Renal cortex interstitium (tissue), 15 donors: ENCODE data around the gene ADGRG7. TPM values are rescaled to one million over a fixed set of nuclear protein-coding genes. Genes with fewer than 3 reads are reported as not detected.
"Not testable (repeated sequence)": the region's sequence is repeated elsewhere in the genome, so short reads cannot be mapped to it uniquely, and the experiment has no call there.

Source experiments
- DNase-seq, 11 donors: peaks; one replicate each; pipeline ENCODE4 v3.0.0-alpha.2; 2013; ENCODE audit warnings: low read depth in 9 of 11, low spot score in 4 of 11; ENCODE audit errors: extremely low read depth in 1 of 11
- long read RNA-seq, 16 experiments: transcript quantifications; one replicate each; lab custom pipeline, GENCODE V29; 2026
- polyA plus RNA-seq, 3 donors: library from polyadenylated mRNA; unstranded; fragments of 120-200 nt; gene quantifications; one replicate each; pipeline ENCODE4 v1.2.1, GENCODE V29; 2013; ENCODE audit not compliant: insufficient read length in 3 of 3

The ADGRG7 gene, protein sequence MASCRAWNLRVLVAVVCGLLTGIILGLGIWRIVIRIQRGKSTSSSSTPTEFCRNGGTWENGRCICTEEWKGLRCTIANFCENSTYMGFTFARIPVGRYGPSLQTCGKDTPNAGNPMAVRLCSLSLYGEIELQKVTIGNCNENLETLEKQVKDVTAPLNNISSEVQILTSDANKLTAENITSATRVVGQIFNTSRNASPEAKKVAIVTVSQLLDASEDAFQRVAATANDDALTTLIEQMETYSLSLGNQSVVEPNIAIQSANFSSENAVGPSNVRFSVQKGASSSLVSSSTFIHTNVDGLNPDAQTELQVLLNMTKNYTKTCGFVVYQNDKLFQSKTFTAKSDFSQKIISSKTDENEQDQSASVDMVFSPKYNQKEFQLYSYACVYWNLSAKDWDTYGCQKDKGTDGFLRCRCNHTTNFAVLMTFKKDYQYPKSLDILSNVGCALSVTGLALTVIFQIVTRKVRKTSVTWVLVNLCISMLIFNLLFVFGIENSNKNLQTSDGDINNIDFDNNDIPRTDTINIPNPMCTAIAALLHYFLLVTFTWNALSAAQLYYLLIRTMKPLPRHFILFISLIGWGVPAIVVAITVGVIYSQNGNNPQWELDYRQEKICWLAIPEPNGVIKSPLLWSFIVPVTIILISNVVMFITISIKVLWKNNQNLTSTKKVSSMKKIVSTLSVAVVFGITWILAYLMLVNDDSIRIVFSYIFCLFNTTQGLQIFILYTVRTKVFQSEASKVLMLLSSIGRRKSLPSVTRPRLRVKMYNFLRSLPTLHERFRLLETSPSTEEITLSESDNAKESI
- polyA plus RNA-seq = not detected
- long read RNA-seq, donor 1 = 0 reads
- long read RNA-seq, donor 2 = 0 reads
- long read RNA-seq, donor 3 = 0 reads
- long read RNA-seq, donor 4 = 0 reads
- long read RNA-seq, donor 5 = 0 reads
- long read RNA-seq, donor 6 = 0 reads
- long read RNA-seq, donor 7 = 0 reads
- long read RNA-seq, donor 8 = 0 reads
- long read RNA-seq, donor 9 = 0 reads
- long read RNA-seq, donor 10 = 0 reads
- long read RNA-seq, donor 11 = 0 reads
- long read RNA-seq, donor 12 = 0 reads
- long read RNA-seq, donor 13 = 0 reads
- long read RNA-seq, donor 14 = 0 reads
- long read RNA-seq, donor 15 = 0 reads
- long read RNA-seq, donor 16 = 0 reads

DNA sequence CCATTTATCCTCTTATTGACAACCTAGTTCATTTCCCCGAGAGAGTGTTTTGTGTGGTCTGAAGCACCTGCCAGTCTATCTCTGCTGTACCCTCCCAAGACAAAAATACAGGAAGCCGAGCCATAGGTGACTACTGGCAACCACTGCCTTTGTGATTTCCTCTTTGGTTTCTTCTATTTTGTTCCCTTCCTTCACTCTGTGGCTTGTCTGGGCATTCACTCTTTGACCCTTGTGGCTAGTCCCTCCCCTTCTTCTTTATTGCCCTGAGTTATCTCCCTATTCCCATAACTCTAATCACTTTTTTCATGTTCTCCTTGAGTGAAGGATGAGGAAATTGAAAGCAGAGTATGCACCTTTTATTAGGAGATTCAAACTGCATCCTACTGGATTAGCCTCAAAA is at the start of gene ADGRG7:
Gene ADGRG7, plus strand, starts transcription at position 297 of the 400 bp plus-strand sequence. CDS start 256 bp downstream, outside the sequence.
- DNase-seq = no peak

DNA sequence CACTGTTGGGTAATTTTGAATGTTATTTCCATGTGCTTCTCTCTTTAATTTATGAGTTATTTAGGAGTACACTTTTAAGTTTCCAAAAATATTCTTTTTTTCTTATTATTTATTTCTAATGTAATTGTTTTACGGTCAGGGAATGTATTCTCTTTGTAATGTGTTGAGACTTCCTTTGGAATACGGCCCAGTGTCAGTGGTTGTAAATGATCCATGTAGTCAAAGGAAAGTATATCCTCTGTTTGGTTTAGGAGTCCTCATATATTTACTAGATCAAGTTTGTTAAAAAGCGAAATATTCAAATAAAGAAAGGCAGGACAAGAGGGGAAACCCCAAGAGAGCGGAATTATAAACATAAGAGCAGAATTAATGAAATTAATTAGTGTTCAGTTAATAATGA is 49.0 kb upstream of the ADGRG7 start:
- no peak for DNase-seq

DNA sequence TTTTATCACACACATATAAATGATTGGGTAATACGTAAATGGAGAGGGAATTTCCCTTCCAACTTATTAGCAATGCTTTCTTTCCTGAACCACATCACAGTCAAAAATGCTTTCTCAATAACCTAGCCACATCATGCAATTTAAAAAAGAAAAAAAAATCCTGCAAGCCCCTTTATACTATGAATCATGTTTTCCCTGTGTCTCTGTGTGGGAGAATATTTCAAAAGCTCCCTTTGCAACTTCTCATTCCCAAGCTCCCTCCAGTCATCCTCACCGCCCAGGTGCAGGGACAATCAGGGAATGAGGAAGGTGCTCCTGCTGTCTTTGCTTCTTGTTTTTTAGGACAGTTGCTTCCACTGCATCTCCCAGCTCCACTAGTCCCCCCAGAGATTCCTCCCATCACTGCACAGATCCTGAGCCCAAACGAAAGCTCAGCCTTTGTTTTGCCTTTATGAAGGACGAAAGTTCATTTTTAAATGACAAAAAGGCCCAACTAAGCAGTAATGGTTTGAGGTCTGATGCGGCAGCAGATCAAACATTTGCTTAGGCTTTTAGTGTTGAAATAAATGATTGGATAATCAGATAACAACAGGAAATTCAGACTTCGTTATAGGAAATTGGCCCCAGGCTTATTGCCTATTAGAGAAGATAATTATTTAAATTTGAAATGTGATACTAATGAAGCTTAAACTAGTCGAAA is 47.8 kb upstream of the ADGRG7 start:
- no peak for DNase-seq

DNA sequence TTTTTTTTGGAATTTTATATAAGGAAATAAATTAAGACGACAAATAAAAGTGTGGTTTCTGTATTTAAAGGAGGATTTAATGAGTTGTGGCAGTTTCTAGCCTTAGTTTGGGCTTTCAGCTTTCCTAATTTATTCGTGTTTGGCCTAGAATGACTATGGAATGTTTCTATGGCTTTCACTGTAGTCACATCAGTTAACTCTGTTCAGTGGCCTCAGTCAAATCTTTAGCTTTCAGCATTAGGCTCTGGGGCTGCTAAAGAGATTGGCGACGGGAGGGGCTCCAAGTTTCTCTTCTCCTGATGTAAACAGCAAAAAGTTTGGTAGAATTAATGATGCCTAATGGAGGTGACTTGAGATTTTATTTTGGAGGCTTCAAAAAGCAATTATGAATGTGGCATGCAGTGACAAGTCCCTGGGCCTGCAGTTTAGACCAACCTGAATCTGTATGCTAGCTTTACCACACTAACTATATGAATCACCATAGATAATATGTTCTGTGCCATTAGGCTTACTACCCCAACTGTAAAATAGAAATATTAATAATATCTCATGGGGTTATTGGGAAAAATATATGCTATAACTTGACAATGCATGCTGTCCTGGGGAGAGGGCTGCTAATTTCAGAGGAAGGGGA is 47.1 kb upstream of the ADGRG7 start:
- DNase-seq = no peak

DNA sequence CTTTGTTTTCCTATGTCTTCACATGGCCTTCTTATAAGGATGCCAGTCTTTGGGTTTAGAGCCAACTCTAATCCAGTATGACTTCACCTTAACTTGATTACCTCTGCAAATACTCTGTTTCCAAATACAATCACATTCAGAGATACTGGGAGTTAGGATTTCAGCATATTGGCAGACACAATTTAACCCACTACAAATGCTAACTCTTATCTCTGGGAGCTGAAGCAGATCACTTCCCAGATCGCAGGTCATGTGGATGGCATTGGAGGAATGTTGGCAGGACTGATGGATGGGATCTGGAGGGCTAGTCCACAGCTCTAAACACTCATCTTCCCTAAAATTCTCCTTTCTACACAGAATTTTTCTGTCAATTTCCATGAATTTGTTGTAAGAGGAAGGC is 46.2 kb upstream of the ADGRG7 start:
- no peak for DNase-seq

DNA sequence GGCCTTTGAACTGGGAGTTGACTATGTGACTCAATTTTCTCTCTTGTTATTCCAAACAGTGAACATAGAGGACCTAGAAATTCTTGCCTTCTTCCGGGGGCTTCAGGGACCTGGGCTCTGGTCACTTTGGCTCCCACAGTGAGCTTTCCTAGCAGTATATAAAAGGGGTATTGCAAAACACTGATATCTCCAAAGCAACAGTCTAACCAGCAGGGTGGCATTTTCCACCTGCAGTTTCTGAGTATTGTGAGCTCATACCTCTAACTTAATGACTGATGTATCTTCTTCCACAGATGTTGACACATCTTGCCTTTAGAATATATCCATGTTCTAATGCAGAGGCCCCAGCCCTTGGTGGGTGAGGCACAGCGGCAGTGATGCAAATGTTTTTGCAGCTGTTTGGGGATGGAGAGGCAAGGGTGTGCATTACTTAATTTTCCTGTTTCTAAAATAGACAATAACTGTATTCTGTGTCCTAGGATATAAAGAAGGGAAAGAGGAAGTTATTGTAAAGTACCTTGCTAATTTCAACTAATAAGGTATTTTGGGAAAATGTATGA is 45.7 kb upstream of the ADGRG7 start:
- no peak for DNase-seq

DNA sequence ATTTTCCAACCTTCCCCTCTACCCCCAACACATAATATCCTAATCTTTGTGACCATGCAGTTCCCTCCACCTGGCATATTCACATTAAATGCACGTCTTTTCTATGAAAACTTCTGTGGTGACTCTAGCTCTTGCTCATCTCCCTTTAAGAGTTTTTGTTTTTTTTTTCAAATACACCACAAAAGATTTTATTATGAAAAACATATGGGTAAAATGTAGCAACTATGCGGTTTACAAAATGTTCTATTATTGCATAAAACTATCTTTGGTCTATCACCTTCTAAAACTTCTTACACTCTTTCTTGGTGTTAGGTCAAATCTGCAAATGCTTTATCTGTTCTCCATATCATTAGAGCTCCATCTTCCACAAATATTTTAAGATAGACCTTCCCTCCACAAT is 38.6 kb upstream of the ADGRG7 start:
- no peak for DNase-seq

DNA sequence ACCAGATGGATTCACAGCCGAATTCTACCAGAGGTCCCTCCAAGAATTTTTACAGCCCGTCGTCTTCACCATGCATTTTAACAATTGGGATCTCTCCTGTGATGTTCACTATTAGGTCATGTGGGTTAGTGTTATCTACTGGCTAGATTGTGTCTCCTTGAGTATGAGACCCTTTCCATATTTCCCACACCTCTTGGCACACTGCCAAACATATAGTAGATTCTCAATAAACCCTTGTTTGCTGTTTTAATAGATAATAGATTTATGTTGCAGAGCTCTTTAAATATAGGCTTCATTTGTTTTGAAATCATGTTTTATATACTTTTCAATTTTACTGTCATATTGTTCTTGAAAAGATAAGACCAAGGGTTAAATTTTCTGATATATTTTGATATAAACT is 34.9 kb upstream of the ADGRG7 start:
- no peak for DNase-seq

DNA sequence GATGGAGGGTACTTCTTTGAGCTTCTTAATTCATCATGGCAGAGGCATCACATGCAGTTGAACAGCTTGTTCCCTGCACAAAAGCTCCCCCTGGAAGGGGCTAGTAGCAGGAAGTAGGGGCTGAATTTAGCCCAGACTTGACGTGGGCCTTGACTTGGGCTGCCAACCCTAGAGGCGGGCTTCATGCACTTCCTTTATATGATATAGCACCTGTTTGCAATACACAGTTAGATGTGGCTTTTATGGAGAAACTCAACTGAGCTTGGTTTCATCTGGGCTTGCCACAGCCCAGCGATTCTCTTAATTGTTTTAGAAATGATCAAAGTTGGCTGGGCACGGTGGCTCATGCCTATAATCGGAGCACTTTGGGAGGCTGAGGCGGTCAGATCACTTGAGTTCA is 33.7 kb upstream of the ADGRG7 start:
- no peak for DNase-seq

DNA sequence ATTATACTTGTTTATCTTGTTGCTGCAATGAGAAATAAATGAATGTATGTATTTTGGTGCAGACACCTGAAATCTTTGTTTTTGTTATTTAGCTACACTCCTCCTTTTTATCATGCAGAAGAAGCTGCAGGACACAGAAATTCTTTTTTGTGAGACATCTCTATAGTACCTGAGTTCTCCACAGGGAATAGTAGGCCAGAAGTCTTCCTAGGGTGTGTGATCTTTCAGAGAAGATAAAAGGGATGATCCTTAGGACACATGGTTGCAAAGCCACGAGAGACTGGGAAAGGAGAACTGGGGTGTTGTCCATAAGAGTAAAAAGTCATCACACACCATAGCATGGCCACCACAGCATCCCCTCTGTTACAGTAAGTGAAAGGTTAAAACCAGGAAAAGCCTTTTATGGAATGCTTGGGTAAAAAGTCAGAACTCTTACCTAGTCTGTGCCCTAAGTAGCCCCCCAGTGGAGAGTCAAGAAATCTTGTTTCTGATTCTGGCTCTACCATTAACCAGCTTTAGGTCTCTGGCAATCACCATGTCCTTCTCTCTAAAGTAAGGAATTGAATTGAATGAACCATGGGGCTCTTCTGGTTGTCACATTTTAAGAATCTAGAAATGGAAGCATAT is 31.9 kb upstream of the ADGRG7 start:
- no peak for DNase-seq

DNA sequence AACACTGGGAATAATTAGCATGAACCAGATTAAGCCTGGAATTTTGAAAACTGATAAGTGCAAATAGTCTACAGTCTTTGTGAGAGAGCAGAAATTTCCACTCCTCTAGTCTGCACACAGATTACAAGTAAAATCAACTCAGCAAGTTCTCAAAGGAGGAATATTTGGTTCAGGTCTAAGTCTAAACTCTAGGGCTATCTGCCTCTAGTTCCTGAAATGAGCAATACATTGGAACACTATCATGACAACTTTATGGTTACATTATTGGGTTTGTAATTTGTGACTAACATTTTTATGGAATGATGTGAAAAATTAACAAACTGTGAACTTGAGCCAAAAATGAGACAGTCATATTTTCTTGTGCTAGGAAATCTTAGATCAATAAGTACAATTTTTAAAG is 30.8 kb upstream of the ADGRG7 start:
- no peak for DNase-seq

DNA sequence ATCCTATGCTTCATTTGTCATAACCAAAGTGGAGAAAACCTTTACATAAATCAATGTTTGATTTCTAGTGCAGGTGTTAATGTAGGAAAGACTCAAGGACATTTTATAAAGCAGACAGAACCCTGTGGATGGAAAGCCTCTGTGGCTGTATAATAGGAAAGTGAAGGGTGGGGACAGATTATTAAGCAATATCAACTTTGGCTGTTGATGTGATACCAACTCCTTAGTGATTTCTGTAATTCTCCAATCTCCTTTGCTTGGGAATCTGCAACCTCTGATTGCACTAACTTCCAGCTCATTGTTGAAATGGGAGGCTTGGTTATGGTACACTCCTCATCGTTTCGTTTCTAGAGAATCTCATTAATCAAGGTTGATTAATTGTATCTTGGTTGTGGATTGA is 29.3 kb upstream of the ADGRG7 start:
- no peak for DNase-seq

DNA sequence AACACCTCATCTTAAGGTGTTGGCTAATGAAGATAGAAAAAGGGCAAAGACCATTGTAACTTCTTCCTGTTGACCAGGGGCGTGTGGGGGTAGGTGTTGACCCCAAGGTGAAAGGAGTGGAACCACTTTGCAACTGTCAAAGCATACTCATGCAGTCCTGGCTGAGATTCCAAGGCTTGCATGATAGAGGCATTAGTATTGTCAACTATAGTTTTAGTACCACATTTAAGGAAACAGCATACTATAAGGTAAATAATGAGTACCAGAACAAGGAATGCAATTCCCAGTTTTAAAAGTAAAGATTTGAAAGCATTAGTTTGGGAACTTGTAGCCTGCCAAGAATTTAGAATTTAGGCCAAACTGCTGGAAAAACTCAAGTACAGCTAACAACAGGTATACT is 27.8 kb upstream of the ADGRG7 start:
- no peak for DNase-seq

DNA sequence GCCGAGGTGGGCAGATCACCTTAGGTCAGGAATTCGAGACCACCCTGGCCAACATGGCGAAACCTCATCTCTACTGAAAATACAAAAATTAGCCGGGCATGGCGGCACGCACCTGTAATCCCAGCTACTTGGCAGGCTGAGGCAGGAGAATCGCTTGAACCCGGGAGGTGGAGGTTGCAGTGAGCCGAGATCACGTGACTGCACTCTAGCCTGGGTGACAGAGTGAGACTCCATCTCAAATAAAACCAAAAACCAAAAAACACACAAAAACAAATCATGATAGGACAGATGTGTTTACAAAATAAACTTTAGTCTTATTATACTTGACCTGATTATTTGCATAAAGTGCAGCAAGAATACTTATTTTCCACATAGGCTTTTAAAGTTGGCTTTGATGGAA is 27.2 kb upstream of the ADGRG7 start:
- not testable (repeated sequence) for DNase-seq

DNA sequence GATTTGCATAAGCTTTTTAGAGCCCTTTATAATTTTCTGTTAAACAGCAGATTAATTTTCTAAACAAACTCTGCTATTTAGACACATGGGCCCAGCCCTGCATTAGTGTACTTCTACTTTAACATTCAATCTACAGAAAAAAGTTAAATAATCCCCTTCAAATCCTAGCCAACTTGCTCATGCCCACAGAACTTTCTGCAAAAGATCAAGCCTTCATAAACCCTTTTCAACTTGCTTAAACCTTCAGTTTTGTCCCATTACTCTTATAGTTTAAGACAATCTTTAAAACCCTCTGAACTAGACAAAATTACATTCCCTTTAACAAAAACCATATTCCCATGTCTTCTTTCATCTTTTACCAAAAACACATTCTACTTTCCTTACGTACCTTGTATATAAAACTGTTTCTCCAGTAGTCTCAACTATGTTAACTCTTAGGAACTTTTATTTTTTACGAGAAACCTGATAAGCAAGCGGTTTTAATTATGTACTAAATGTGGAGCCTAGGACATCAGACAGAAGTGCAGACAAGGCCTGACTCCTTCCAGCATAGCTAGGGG is 25.2 kb upstream of the ADGRG7 start:
- DNase-seq = no peak

DNA sequence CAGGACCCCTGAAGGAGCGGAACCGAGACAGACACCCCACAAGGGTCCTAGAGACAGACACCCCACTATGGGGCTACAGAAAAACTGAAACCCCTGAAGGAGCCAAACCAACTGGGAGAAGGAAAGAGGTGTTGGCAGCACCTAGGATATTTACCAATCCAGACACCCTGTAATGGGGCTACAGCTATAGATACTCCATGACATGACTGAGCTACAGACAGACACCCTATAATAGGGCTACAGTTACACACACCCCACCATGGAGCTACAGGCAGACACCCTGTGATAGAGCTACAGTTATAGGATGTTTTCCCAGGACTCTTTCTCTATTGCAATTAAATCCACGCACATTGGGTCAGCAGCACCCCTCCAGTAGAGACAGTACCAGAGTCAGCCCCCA is 22.6 kb upstream of the ADGRG7 start:
- no peak for DNase-seq

DNA sequence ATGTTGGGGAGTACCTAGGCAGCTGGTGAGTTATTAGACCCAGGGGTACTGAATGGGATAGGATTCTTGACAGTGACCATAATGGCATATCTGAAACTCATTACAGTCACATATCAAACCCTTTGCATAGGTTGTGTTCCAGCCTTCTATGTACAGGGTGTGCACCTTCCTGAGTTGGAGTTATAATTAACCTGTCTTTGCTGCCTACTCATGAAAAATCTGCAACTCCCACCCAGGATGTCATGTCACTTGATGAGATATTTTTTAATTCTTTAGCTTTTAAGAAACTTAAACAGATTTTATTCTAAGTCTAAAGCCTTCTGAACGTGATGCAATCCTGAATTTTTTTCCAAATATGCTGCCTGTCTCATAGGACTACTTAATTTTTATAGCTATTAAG is 21.1 kb upstream of the ADGRG7 start:
- no peak for DNase-seq
